Vagina (tissue), 2 donors: ENCODE results near the gene BGLAP. TPM values are rescaled to one million over a fixed set of nuclear protein-coding genes. Genes with fewer than 3 reads are reported as not detected.

ENCODE experiments used
- DNase-seq, 2 donors: peaks; one replicate each; pipeline ENCODE4 v3.0.0-alpha.2; 2017; ENCODE audit errors: extremely low spot score in 2 of 2
- H3K27ac ChIP-seq: fragments of 200-600 bp; sonication (generic); one replicate; pipeline ENCODE4 v1.5.1; 2019
- H3K27me3 ChIP-seq: fragments of 200-600 bp; sonication (generic); one replicate; pipeline ENCODE4 v1.5.1; 2019
- H3K36me3 ChIP-seq, 2 donors: fragments of 200-600 bp; sonication (generic); one replicate each; pipeline ENCODE4 v1.5.1; 2017 to 2019
- H3K4me1 ChIP-seq: fragments of 200-600 bp; sonication (generic); one replicate; pipeline ENCODE4 v1.5.1; 2019
- H3K4me3 ChIP-seq, 2 donors: fragments of 200-600 bp; sonication (generic); 1 replicate in 1 of 2; 2 replicates in 1 of 2; pipeline ENCODE4 v1.5.1; 2016 to 2019
- H3K9me3 ChIP-seq: fragments of 200-600 bp; sonication (generic); one replicate; pipeline ENCODE4 v1.5.1; 2019
- POLR2A ChIP-seq, 2 donors: fragments of 450-650 bp; IDR thresholded peaks; one replicate each; pipeline ENCODE4 v1.6.1; 2017; ENCODE audit warnings: antibody characterized with exemption in 2 of 2, mild to moderate bottlenecking in 2 of 2, moderate library complexity in 2 of 2
- POLR2AphosphoS5 ChIP-seq, 2 donors: sonication (generic); formaldehyde crosslinking; IDR thresholded peaks; one replicate each; pipeline ENCODE4 v1.9.0; 2017; ENCODE audit warnings: antibody characterized with exemption in 2 of 2, mild to moderate bottlenecking in 2 of 2, low read depth in 1 of 2; ENCODE audit not compliant: insufficient read depth in 1 of 2
- intact Hi-C: fragments of 100-400 bp; cut with DNase I; formaldehyde crosslinking; loops from one replicate; pipeline ENCODE4 v1.15.1; 2023
- total RNA-seq: library from RNA; depleted of rRNA; stranded (reverse); fragments of >200 nt; gene quantifications from one replicate; pipeline ENCODE4 v1.2.3, GENCODE V29; 2016
- TF ChIP-seq, protein P1 (sequence below), 3 experiments: fragments of 450-650 bp in 2 of 3; fragments of 200-600 bp in 1 of 3; sonication (generic) in 1 of 3; IDR thresholded peaks; one replicate each; pipeline ENCODE4 v1.5.1; 2017 to 2019; ENCODE audit warnings: antibody characterized with exemption in 3 of 3, mild to moderate bottlenecking in 2 of 3, moderate library complexity in 2 of 3

The BGLAP gene
- total RNA-seq, 1 donor from 2014 or later = not detected

GRCh38 chr1:156268336-156268735 lies 26.4 kb downstream of the BGLAP start:
- H3K27ac ChIP-seq = no peak overlapping the region
- no peak overlapping the region for H3K4me3 ChIP-seq
- intact Hi-C loops = no loop called here
- no peaks in the 10 kb centered on the region for H3K27me3 ChIP-seq
- H3K9me3 ChIP-seq = no peaks in the 10 kb centered on the region
- no peaks in the 10 kb centered on the region for H3K4me1 ChIP-seq
- DNase-seq = no peak
- peaks cover 0 to 74% of the 10 kb centered on the region in 2 donors for H3K36me3 ChIP-seq
- TF ChIP-seq POLR2A (IDR thresholded peaks at IDR 0.05) (no peak), POLR2AphosphoS5 (IDR thresholded peaks at IDR 0.05; ENCODE audit: insufficient read depth in 1 of 2, low read depth in 1 of 2) (no peak)
- TF ChIP-seq, protein P1, sequence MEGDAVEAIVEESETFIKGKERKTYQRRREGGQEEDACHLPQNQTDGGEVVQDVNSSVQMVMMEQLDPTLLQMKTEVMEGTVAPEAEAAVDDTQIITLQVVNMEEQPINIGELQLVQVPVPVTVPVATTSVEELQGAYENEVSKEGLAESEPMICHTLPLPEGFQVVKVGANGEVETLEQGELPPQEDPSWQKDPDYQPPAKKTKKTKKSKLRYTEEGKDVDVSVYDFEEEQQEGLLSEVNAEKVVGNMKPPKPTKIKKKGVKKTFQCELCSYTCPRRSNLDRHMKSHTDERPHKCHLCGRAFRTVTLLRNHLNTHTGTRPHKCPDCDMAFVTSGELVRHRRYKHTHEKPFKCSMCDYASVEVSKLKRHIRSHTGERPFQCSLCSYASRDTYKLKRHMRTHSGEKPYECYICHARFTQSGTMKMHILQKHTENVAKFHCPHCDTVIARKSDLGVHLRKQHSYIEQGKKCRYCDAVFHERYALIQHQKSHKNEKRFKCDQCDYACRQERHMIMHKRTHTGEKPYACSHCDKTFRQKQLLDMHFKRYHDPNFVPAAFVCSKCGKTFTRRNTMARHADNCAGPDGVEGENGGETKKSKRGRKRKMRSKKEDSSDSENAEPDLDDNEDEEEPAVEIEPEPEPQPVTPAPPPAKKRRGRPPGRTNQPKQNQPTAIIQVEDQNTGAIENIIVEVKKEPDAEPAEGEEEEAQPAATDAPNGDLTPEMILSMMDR (IDR thresholded peaks at IDR 0.05) = no peak

DNA sequence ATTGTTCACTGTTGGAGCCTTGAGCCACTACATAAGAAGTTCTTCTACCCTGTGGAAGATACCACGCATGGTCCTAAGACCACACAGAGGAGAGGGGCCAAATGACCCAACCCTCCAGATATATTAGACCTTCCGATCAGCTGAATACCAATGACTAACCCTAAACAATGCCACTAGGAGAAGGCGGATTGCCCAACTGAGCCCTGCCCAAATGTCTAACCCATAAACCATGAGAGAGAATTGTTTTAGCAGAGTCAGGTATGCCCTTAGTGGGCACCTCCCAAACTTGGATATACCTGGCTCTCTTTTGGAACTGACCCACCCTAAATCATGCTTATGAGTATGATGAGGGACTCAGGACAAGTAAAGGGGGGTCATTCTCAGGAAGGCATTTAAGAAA lies 28.3 kb downstream of the BGLAP start:
- Histone ChIP-seq H3K4me3 (no peak overlapping the region), H3K27me3 (no peaks in the 10 kb centered on the region), H3K9me3 (no peaks in the 10 kb centered on the region), H3K27ac (no peak overlapping the region), H3K36me3 (peaks cover 0 to 79% of the 10 kb centered on the region in 2 donors), H3K4me1 (no peaks in the 10 kb centered on the region)
- no peak for DNase-seq
- intact Hi-C loops = no loop called here
- no peak for TF ChIP-seq POLR2AphosphoS5 (IDR thresholded peaks at IDR 0.05; ENCODE audit: insufficient read depth in 1 of 2, low read depth in 1 of 2)
- no peak for TF ChIP-seq POLR2A (IDR thresholded peaks at IDR 0.05)
- TF ChIP-seq, protein P1 (IDR thresholded peaks at IDR 0.05) = no peak

GRCh38 chr1:156276532-156276931 lies 34.5 kb downstream of the BGLAP start:
- TF ChIP-seq POLR2A (IDR thresholded peaks at IDR 0.05) (no peak), POLR2AphosphoS5 (IDR thresholded peaks at IDR 0.05; ENCODE audit: insufficient read depth in 1 of 2, low read depth in 1 of 2) (no peak)
- TF ChIP-seq, protein P1 (IDR thresholded peaks at IDR 0.05) = no peak
- Histone ChIP-seq H3K27ac (no peak overlapping the region), H3K36me3 (peaks cover 0 to 73% of the 10 kb centered on the region in 2 donors), H3K9me3 (no peaks in the 10 kb centered on the region), H3K27me3 (no peaks in the 10 kb centered on the region), H3K4me3 (no peak overlapping the region), H3K4me1 (peaks cover 17% of the 10 kb centered on the region)
- DNase-seq = no peak
- intact Hi-C loops = no loop called here

DNA sequence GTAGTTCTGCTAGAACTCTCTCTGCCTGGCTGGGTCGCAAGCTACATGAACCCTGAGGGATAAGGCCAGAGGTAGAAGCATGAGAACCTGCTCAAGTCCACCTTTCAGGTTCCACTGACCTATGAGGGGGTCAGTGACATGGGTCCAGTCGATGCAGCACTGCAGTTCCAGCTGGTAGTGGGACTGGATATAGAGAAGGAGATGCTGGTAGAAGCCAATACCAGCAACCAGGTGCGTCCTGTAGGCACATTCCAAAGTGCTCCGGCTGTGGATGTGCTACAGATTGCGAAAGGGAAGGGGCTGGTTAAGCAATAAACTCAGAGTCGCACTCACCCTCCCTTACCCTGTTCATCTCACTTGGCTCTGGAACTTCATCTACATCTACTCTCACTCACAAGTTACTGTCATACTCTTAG lies 35.0 kb downstream of the BGLAP start:
- DNase-seq = no peak
- TF ChIP-seq POLR2AphosphoS5 (IDR thresholded peaks at IDR 0.05; ENCODE audit: insufficient read depth in 1 of 2, low read depth in 1 of 2) = no peak
- TF ChIP-seq, protein P1 (IDR thresholded peaks at IDR 0.05) = no peak
- no peak for TF ChIP-seq POLR2A (IDR thresholded peaks at IDR 0.05)
- no peaks in the 10 kb centered on the region for H3K9me3 ChIP-seq
- intact Hi-C loops = no loop called here
- no peaks in the 10 kb centered on the region for H3K27me3 ChIP-seq
- no peak overlapping the region for H3K4me3 ChIP-seq
- peaks cover 0 to 69% of the 10 kb centered on the region in 2 donors for H3K36me3 ChIP-seq
- H3K4me1 ChIP-seq = peaks cover 22% of the 10 kb centered on the region
- H3K27ac ChIP-seq = no peak overlapping the region

DNA sequence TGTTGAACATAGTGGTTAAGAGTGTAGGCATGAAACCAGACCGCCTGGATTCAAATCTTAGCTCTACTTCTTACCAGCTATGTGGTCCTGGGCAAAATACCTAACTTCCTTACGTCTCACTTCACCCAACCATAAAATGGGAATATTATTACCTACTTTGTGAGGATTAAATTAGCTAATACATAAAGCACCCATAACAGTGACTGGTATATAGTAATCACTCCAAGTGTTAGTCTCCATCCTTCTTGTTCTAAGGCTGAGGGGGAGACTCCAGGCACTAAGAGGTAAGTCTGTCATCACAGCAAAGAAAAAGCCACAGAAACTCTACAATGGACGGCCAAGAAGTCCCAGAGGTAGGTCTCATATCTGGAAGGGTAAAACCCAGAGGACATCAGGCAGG lies 37.9 kb downstream of the BGLAP start:
- Histone ChIP-seq H3K9me3 (no peaks in the 10 kb centered on the region), H3K4me3 (no peak overlapping the region), H3K4me1 (peaks cover 42% of the 10 kb centered on the region), H3K27ac (no peak overlapping the region), H3K36me3 (peaks cover 0 to 40% of the 10 kb centered on the region in 2 donors), H3K27me3 (no peaks in the 10 kb centered on the region)
- intact Hi-C loops = no loop called here
- DNase-seq = no peak
- TF ChIP-seq POLR2A (IDR thresholded peaks at IDR 0.05) = no peak
